Pancreas (tissue), 10 donors: ENCODE results near the gene CDC14C. TPM values are rescaled to one million over a fixed set of nuclear protein-coding genes. Genes with fewer than 3 reads are reported as not detected.

Experiments used
- ATAC-seq, 4 donors: fragments of 200-7000 bp; cut with Tn5 transposase; one replicate each; pipeline versions ENCODE4 v1.8.0 to v1.9.1; 2020; ENCODE audit warnings: mild to moderate bottlenecking in 4 of 4, moderate library complexity in 4 of 4
- DNase-seq, 6 donors: peaks; one replicate each; pipeline ENCODE4 v3.0.0-alpha.2; 2020
- FAIRE-seq: peaks from 2 replicates; lab custom pipeline; 2012; peaks lifted over from hg19 to GRCh38; lab: Jason Lieb, UNC
- H3K27ac ChIP-seq, 4 donors: fragments of 200-600 bp; sonication (generic); 1 replicate in 3 of 4; 2 replicates in 1 of 4; pipeline versions ENCODE4 v1.5.0 to v1.8.0; 2020
- H3K27me3 ChIP-seq, 4 donors: fragments of 200-600 bp; one replicate each; pipeline ENCODE4 v1.8.0; 2021
- H3K36me3 ChIP-seq, 3 donors: fragments of 200-600 bp; sonication (generic) in 1 of 3; one replicate each; pipeline versions ENCODE4 v1.5.0 to v1.8.0; 2020 to 2021
- H3K4me1 ChIP-seq, 3 donors: fragments of 200-600 bp; one replicate each; pipeline ENCODE4 v1.8.0; 2021
- H3K4me3 ChIP-seq, 4 donors: fragments of 200-600 bp; sonication (generic) in 2 of 4; one replicate each; pipeline versions ENCODE4 v1.5.0 to v1.8.0; 2020 to 2021
- H3K9me3 ChIP-seq, 4 donors: fragments of 200-600 bp; one replicate each; pipeline ENCODE4 v1.8.0; 2021
- WGBS, 2 donors: extraction: QIAGEN DNeasy Blood & Tissue Kit; methylation state at CpG; one replicate each; pipeline ENCODE4 v1.1.7; 2013; 5-methylcytosine and 5-hydroxymethylcytosine counted together
- intact Hi-C, 3 donors: fragments of 100-400 bp; cut with DNase I; formaldehyde crosslinking; loops; one replicate each; pipeline versions ENCODE4 v1.11.1 to v1.14.2; 2022
- polyA plus RNA-seq, 2 donors: library from polyadenylated mRNA; stranded (reverse); fragments of 200-250 nt; gene quantifications; one replicate each; pipeline ENCODE4 v1.2.3, GENCODE V29; 2013
- total RNA-seq, 6 donors: library from RNA; stranded (reverse); fragmentation: NEBNext Ultra II Directional in 4 of 6; extraction: Animal tissue kit (Norgen Biotek cat#: 25700) in 4 of 6; gene quantifications; one replicate each; pipeline versions ENCODE4 v1.2.1 to v1.2.4, GENCODE V29; 2021 to 2023
- TF ChIP-seq, protein P1 (sequence below), 4 donors: fragments of 200-600 bp; sonication (generic) in 3 of 4; IDR thresholded peaks; one replicate each; pipeline versions ENCODE4 v1.5.0 to v1.8.0; 2021; ENCODE audit warnings: antibody characterized with exemption in 4 of 4
- donor health status: healthy with polysubstance abuse.
- donor health status: DM: no; HTN: no; CAD: no; lungs with moderate emphysema.
- donor health status: DM: no; HTN: no; CAD: no.
- donor health status: control.
- donor health status: control.
- donor health status: Bipolar disorder and iron deficiency.
- donor health status: DM: yes; HTN: yes; CAD: no.
- donor health status: DM: no; HTN: no; CAD: no.
- donor health status: DM: no; HTN: no; CAD: no.
- donor health status: DM: yes; HTN: yes; CAD: no.

Gene CDC14C
- total and polyA plus RNA-seq, 8 donors = 0.02 TPM; not detected in 7

DNA sequence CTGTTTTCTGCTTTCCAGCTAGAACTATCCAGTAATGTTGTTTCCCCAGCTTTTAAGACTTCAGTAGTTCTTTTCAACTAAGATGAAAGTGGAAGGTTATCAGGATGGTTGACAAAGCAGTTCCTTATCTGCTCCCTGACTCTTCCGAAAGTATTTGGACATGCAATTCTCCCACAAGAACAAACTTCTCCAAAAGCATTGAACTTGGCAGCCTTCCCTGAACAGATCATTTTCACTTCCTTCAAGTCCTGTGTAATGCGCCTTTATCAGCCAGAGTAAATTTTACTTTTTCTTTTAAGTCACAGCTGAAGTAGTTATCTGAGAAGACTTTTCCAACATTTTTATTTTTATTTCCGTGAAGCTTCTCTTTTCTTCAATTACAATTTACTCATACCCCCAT is 39.7 kb downstream of the CDC14C start:
- ATAC-seq (peak in 3 of 4 donors; percentile 30 to 62 (median 53)), DNase-seq (peak in 1 of 6 donors; percentile 17), FAIRE-seq (no peak)
- Histone ChIP-seq H3K4me3 (no peak overlapping the region), H3K4me1 (peaks cover 0 to 10% (median 0%) of the 10 kb centered on the region in 3 donors), H3K27me3 (no peaks in the 10 kb centered on the region), H3K9me3 (no peaks in the 10 kb centered on the region), H3K36me3 (no peaks in the 10 kb centered on the region), H3K27ac (no peak overlapping the region)
- TF ChIP-seq, protein P1, sequence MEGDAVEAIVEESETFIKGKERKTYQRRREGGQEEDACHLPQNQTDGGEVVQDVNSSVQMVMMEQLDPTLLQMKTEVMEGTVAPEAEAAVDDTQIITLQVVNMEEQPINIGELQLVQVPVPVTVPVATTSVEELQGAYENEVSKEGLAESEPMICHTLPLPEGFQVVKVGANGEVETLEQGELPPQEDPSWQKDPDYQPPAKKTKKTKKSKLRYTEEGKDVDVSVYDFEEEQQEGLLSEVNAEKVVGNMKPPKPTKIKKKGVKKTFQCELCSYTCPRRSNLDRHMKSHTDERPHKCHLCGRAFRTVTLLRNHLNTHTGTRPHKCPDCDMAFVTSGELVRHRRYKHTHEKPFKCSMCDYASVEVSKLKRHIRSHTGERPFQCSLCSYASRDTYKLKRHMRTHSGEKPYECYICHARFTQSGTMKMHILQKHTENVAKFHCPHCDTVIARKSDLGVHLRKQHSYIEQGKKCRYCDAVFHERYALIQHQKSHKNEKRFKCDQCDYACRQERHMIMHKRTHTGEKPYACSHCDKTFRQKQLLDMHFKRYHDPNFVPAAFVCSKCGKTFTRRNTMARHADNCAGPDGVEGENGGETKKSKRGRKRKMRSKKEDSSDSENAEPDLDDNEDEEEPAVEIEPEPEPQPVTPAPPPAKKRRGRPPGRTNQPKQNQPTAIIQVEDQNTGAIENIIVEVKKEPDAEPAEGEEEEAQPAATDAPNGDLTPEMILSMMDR (IDR thresholded peaks at IDR 0.05) = no peak
- intact Hi-C loops = no loop called here
- WGBS, 2 donors = 11 to 19% methylated on average over 3 of the region's 3 CpGs

DNA sequence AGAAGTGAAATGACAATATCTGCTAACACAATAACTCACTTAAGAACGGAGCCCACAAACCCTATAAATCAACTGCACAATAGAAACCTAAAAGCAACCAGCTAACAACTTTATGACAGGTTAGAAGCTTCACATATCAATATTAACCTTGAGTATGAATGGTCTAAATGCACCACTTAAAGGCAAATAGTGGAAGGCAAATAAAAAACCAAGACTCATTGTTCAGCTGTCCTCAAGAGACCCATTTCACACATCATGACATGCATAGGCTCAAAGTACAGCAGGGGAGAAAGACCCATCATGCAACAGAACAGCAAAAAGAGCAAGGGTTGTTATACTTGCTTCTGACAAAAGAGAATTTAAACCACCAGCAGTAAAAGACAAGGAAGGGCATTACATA is 46.8 kb downstream of the CDC14C start:
- no peaks in the 10 kb centered on the region for H3K27me3 ChIP-seq
- TF ChIP-seq, protein P1 (IDR thresholded peaks at IDR 0.05) = no peak
- H3K9me3 ChIP-seq = no peaks in the 10 kb centered on the region
- intact Hi-C loops = no loop called here
- H3K4me3 ChIP-seq = no peak overlapping the region
- no peak for ATAC-seq
- no peak for DNase-seq
- WGBS, 2 donors = 63 to 74% methylated on average over 1 of the region's 1 CpG
- H3K27ac ChIP-seq = no peak overlapping the region
- H3K36me3 ChIP-seq = no peaks in the 10 kb centered on the region
- FAIRE-seq = no peak
- no peaks in the 10 kb centered on the region for H3K4me1 ChIP-seq

DNA sequence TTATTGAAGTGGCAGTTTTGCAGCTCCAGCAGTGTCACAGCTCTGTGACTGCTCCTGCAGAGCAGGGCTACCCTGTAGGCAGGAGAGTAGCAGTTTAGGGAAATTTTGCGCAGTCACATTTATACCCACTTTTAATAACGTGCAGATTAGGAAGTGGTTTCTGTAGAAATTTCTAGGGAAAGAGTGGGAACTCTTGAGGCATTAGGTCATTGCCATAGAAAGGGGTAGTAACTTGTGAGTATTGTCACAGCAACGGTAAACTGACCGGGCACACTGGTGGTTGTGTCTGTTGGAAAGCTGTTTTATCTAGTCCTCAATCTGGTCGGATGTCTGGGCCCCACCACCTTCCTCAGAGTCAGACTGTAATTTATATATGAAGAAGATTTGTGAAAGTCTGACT is 51.9 kb downstream of the CDC14C start:
- intact Hi-C loops = no loop called here
- Histone ChIP-seq H3K4me1 (no peaks in the 10 kb centered on the region), H3K4me3 (no peak overlapping the region), H3K9me3 (no peaks in the 10 kb centered on the region), H3K36me3 (no peaks in the 10 kb centered on the region), H3K27me3 (no peaks in the 10 kb centered on the region), H3K27ac (no peak overlapping the region)
- ATAC-seq = no peak
- TF ChIP-seq, protein P1 (IDR thresholded peaks at IDR 0.05) = no peak
- no peak for FAIRE-seq
- DNase-seq = no peak
- WGBS, 2 donors = 63 to 66% methylated on average over 5 of the region's 5 CpGs

DNA sequence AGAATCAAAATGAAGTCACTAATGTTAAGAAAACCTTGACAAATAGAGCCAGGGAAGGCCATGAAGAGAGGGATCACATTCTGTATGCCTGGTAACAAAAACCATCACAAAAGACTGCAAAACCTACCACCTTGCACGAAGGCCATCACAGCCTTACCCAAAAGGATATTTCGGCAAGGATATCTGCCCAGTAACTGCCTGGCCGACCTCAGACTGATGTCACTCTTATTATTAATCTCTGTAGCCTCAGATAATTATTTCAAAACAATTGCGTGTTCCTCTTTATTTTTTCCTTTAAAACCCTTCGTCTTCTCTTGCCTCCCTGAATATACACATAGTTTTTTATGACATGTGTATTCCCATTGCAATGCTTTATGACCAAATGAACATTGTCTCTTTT is 52.5 kb downstream of the CDC14C start:
- DNase-seq (no peak), ATAC-seq (no peak), FAIRE-seq (no peak)
- WGBS, 2 donors = 62 to 70% methylated on average over 5 of the region's 5 CpGs
- H3K27ac ChIP-seq = no peak overlapping the region
- no peaks in the 10 kb centered on the region for H3K4me1 ChIP-seq
- H3K27me3 ChIP-seq = no peaks in the 10 kb centered on the region
- intact Hi-C loops = no loop called here
- H3K9me3 ChIP-seq = no peaks in the 10 kb centered on the region
- no peaks in the 10 kb centered on the region for H3K36me3 ChIP-seq
- no peak overlapping the region for H3K4me3 ChIP-seq
- TF ChIP-seq, protein P1 (IDR thresholded peaks at IDR 0.05) = no peak
